HG03565 (cell line): Measurements from ENCODE around the gene RXFP1.
"Not testable (repeated sequence)": the region's sequence is repeated elsewhere in the genome, so short reads cannot be mapped to it uniquely, and the experiment has no call there.

Experiments used
- ATAC-seq: cut with Tn5 transposase; IDR thresholded peaks from one replicate; pipeline ENCODE4 v1.9.1; 2021; ENCODE audit warnings: mild to moderate bottlenecking, moderate library complexity; ENCODE audit not compliant: unreplicated experiment

RXFP1 gene

GRCh38 chr4:158606969-158607368 lies 85.3 kb downstream of the RXFP1 start:
- ATAC-seq = no peak

GRCh38 chr4:158609116-158609515 lies 87.4 kb downstream of the RXFP1 start:
- no peak for ATAC-seq

GRCh38 chr4:158610790-158611189 lies 89.1 kb downstream of the RXFP1 start:
- peak; percentile 97 for ATAC-seq

- no peak for ATAC-seq
These were observed 91.4 kb downstream of the RXFP1 start for GRCh38 chr4:158613046-158613445.

- no peak for ATAC-seq
These were observed 96.3 kb downstream of the RXFP1 start for GRCh38 chr4:158617956-158618355.

GRCh38 chr4:158621729-158622128 lies 100.0 kb downstream of the RXFP1 start:
- no peak for ATAC-seq

GRCh38 chr4:158622251-158622650 lies 100.6 kb downstream of the RXFP1 start:
- ATAC-seq = no peak

- peak; percentile 97 for ATAC-seq
These were observed 103.3 kb downstream of the RXFP1 start for GRCh38 chr4:158624889-158625478.

- no peak for ATAC-seq
These were observed 103.9 kb downstream of the RXFP1 start for GRCh38 chr4:158625544-158625943.

- ATAC-seq = no peak
These were observed 109.2 kb downstream of the RXFP1 start for GRCh38 chr4:158630893-158631292.

- ATAC-seq = no peak
These were observed 114.9 kb downstream of the RXFP1 start for GRCh38 chr4:158636619-158637018.

- ATAC-seq = no peak
These were observed 122.7 kb downstream of the RXFP1 start for GRCh38 chr4:158644356-158644755.

GRCh38 chr4:158644760-158645159 lies 123.1 kb downstream of the RXFP1 start:
- ATAC-seq = no peak

GRCh38 chr4:158649111-158649680 lies 127.5 kb downstream of the RXFP1 start:
- ATAC-seq = no peak

- ATAC-seq = peak; percentile 48
These were observed 131.2 kb downstream of the RXFP1 start for GRCh38 chr4:158652920-158653319.

GRCh38 chr4:158656439-158656838 lies 134.8 kb downstream of the RXFP1 start:
- no peak for ATAC-seq

GRCh38 chr4:158657291-158657690 lies 135.6 kb downstream of the RXFP1 start:
- no peak for ATAC-seq

GRCh38 chr4:158663255-158663654 lies 141.6 kb downstream of the RXFP1 start:
- ATAC-seq = not testable (repeated sequence)

- not testable (repeated sequence) for ATAC-seq
These were observed 142.3 kb downstream of the RXFP1 start for GRCh38 chr4:158663707-158664625.

- ATAC-seq = no peak
These were observed 143.1 kb downstream of the RXFP1 start for GRCh38 chr4:158664806-158665205.

GRCh38 chr4:158666892-158667291 lies 145.2 kb downstream of the RXFP1 start:
- ATAC-seq = no peak

- ATAC-seq = no peak
These were observed 146.0 kb downstream of the RXFP1 start for GRCh38 chr4:158667651-158668198.
